Type B pancreatic cell (in vitro differentiated cells): ENCODE measurements around the gene NBAS. TPM values are rescaled to one million over a fixed set of nuclear protein-coding genes. Genes with fewer than 3 reads are reported as not detected.

ENCODE experiments used
- DNase-seq: peaks from one replicate; pipeline ENCODE4 v3.0.0; 2021; ENCODE audit warnings: mixed read lengths; ENCODE audit not compliant: unreplicated experiment; ENCODE audit errors: extremely low spot score
- H3K27ac Mint-ChIP-seq: 2 replicates; pipeline ENCODE4 v1.8.0; 2021; ENCODE audit warnings: mild to moderate bottlenecking, mixed read lengths
- H3K27me3 Mint-ChIP-seq: 2 replicates; pipeline ENCODE4 v1.8.0; 2021; ENCODE audit warnings: mixed read lengths
- H3K36me3 Mint-ChIP-seq: 2 replicates; pipeline ENCODE4 v1.8.0; 2021; ENCODE audit warnings: mixed read lengths
- H3K4me1 Mint-ChIP-seq: one replicate; pipeline ENCODE4 v1.8.0; 2021; ENCODE audit warnings: mixed read lengths; ENCODE audit not compliant: unreplicated experiment
- H3K4me3 Mint-ChIP-seq: 2 replicates; pipeline ENCODE4 v1.8.0; 2021; ENCODE audit warnings: mild to moderate bottlenecking, mixed read lengths
- H3K9me3 Mint-ChIP-seq: 2 replicates; pipeline ENCODE4 v1.8.0; 2021; ENCODE audit warnings: mixed read lengths
- total RNA-seq: library from RNA; stranded (reverse); gene quantifications from 2 replicates; pipeline ENCODE4 v1.2.1, GENCODE V29; 2021; ENCODE audit warnings: low replicate concordance
- TF ChIP-seq, protein P1 (sequence below): fragments of 200-600 bp; sonication (generic); conservative IDR thresholded peaks from 2 replicates; pipeline ENCODE4 v1.5.0; 2021; ENCODE audit warnings: antibody characterized with exemption, mild to moderate bottlenecking

Gene NBAS
- total RNA-seq, 1 donor from 2014 or later: 53.5 TPM

DNA sequence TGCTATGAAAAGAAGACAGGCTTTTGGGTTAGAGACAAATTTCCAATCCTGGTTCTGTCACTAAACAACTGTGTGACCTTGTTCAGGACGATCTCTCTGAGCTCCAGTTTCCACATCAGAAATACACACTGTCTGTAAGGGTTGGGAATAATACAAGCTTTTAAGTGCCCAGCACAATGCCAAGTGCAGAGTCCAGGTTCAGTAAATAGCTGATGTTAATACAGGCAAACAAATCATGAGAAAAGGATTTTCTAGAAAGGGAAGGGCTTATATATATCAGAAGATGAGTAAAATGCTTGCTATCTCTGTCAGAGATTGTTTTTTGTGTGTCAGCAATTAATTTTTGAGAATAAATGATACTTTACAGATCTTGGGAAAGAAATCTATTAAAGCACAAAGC lies 388.3 kb downstream of the NBAS start:
- peaks cover 5% of the 10 kb centered on the region for H3K9me3 Mint-ChIP-seq
- H3K27me3 Mint-ChIP-seq: no peaks in the 10 kb centered on the region
- H3K4me1 Mint-ChIP-seq: peaks cover 37% of the 10 kb centered on the region
- no peak overlapping the region for H3K27ac Mint-ChIP-seq
- DNase-seq: no peak
- H3K36me3 Mint-ChIP-seq: peaks cover 28% of the 10 kb centered on the region
- TF ChIP-seq, protein P1, sequence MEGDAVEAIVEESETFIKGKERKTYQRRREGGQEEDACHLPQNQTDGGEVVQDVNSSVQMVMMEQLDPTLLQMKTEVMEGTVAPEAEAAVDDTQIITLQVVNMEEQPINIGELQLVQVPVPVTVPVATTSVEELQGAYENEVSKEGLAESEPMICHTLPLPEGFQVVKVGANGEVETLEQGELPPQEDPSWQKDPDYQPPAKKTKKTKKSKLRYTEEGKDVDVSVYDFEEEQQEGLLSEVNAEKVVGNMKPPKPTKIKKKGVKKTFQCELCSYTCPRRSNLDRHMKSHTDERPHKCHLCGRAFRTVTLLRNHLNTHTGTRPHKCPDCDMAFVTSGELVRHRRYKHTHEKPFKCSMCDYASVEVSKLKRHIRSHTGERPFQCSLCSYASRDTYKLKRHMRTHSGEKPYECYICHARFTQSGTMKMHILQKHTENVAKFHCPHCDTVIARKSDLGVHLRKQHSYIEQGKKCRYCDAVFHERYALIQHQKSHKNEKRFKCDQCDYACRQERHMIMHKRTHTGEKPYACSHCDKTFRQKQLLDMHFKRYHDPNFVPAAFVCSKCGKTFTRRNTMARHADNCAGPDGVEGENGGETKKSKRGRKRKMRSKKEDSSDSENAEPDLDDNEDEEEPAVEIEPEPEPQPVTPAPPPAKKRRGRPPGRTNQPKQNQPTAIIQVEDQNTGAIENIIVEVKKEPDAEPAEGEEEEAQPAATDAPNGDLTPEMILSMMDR: no peak
- H3K4me3 Mint-ChIP-seq: no peak overlapping the region

DNA sequence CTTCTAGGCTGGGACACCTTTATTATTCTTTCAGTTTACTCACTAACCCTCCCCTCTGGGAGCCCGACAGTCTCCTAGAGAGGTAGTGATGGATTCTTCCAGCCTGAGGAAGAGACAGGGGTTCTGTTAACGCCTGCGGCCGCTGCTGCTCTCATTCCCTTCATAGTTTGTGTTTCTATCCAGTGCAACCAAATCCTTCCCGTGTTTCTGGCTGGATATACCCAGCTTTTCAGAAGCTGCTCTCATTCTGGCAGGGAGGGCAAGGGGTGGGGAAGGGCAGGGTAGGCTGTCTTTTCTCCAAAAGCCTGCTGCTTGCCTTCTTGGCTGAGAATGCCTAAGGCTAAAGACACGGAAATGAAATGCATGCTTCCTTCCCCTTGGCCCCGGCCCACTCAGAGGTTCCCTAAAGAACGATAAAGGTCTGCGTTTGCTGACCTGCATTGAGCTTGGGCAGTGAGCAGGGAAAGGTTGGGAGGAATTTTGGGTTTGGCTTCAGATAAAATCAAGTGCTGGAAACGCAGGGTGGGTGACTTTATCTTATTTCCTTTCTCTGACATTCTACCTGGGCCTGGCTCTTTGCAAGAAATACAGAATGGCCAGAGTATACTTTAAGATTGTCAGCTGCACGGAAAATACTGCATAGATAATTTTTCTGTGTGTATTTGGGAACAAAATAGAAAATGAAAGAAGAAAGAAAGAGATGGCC lies 390.9 kb downstream of the NBAS start:
- Mint-ChIP-seq H3K27ac (peak overlapping the region; percentile 82), H3K4me1 (peaks cover 30% of the 10 kb centered on the region), H3K4me3 (peak overlapping the region; percentile 63)

DNA sequence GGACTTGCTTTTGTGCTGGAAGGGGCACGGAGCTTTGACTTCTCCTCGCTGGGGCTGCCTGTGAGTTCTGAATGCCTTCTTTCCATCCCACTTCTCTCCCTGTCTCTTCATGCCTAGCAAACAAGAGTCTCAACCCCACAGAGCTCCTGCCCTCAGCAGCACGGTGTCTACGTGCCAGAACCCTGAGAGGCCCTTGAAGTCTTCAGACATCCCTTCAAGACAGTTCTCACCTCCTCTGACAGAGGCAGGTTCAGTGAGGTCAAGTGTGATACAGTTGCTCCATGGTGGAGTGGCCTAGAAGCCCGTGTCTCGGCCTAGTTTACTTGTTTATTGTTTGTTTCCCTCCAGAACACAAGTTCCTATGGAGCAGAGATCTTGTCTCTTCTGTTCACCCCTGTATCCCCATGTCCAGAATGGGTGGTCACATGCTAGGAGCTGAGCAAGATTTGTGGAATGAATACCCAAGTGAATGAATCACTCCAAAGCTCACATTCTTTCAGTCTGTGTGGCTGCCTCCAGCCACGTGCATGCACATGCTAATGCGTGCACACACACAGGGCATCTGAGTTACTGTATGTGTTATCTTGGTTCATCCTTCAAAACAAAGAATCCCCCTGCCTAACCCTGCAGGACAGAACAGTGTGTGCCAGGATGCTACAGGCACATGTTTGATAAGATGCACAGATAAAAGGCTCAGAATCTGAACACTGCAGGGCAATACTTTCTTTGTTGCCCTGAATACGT lies 391.6 kb downstream of the NBAS start:
- Mint-ChIP-seq H3K27ac (peak overlapping the region; percentile 82), H3K36me3 (peaks cover 20% of the 10 kb centered on the region), H3K9me3 (peaks cover 5% of the 10 kb centered on the region), H3K4me1 (peaks cover 30% of the 10 kb centered on the region), H3K4me3 (peak overlapping the region; percentile 63), H3K27me3 (no peaks in the 10 kb centered on the region)
- TF ChIP-seq, protein P1: no peak
- no peak for DNase-seq

More for the DNA sequence above, 390.9 kb downstream of the NBAS start:
- no peak for DNase-seq
- Mint-ChIP-seq H3K36me3 (peaks cover 20% of the 10 kb centered on the region), H3K27me3 (no peaks in the 10 kb centered on the region), H3K9me3 (peaks cover 5% of the 10 kb centered on the region)
- TF ChIP-seq, protein P1: no peak

DNA sequence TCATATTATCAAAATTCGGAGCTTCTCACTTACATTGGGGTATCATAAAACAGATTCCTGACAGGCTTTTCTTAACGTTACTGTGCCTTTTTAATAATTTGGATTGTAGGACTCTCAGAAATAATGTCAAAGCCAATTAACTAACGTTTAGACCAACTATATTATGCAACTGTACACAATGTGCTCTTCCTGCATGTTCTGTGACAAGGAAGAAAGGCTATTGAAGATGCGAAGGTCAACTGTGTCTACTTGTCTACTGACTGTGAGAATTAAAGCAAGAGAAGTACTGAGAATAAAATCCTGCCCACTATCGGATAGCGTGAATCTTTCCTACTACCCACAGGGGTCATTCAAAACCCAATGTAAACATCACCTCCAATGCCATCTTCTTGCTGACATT lies 393.0 kb downstream of the NBAS start:
- Mint-ChIP-seq H3K27me3 (no peaks in the 10 kb centered on the region), H3K27ac (no peak overlapping the region), H3K4me1 (peaks cover 25% of the 10 kb centered on the region), H3K9me3 (peaks cover 5% of the 10 kb centered on the region), H3K4me3 (no peak overlapping the region), H3K36me3 (peaks cover 20% of the 10 kb centered on the region)
- no peak for DNase-seq
- TF ChIP-seq, protein P1: no peak

DNA sequence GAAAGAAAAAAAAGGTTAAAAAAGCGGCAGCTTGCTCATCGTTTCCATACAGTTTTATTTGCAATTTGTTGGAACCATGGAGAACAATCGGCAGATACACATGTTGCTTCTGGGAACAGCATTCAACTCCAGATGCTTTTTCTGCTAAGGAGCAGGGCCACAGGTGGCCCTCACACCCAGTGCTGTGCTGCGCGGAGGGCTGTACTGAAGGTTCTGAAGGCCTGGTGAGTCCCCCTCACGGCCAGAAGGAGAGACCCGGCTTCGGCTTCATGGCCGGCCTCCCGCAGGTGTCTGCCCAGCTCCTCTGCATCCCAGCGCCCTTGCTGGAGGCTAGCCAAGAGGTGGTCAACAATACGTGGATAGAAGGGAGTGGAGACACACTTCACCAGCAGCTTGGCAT lies 394.3 kb downstream of the NBAS start:
- TF ChIP-seq, protein P1: no peak
- H3K27me3 Mint-ChIP-seq: peaks cover 3% of the 10 kb centered on the region
- peaks cover 5% of the 10 kb centered on the region for H3K9me3 Mint-ChIP-seq
- peaks cover 25% of the 10 kb centered on the region for H3K4me1 Mint-ChIP-seq
- H3K4me3 Mint-ChIP-seq: no peak overlapping the region
- peaks cover 20% of the 10 kb centered on the region for H3K36me3 Mint-ChIP-seq
- H3K27ac Mint-ChIP-seq: no peak overlapping the region
- no peak for DNase-seq
